Esophagus mucosa (tissue), 1 donor: ENCODE data around the gene RFPL4AL1. TPM values are rescaled to one million over a fixed set of nuclear protein-coding genes. Genes with fewer than 3 reads are reported as not detected.
A peak's percentile ranks its signal among the peaks of the same experiment; 100 is the strongest.
"Not testable (repeated sequence)": the region's sequence is repeated elsewhere in the genome, so short reads cannot be mapped to it uniquely, and the experiment has no call there.

Source experiments
- ATAC-seq: fragments of 200-7000 bp; cut with Tn5 transposase; one replicate; pipeline ENCODE4 v1.9.1; 2020
- total RNA-seq: library from RNA; stranded (reverse); gene quantifications from one replicate; pipeline ENCODE4 v1.2.4, GENCODE V29; 2023
- donor health status: DM: yes; HTN: yes; CAD: no.

The RFPL4AL1 gene
- not detected for total RNA-seq

GRCh38 chr19:55768818-55769217 lies at the start of gene RFPL4AL1:
TSS of gene RFPL4AL1 (plus strand) at chr19:55769118. CDS start at chr19:55771805, 2,687 bp downstream.
- not testable (repeated sequence) for ATAC-seq

GRCh38 chr19:55720214-55720746 lies 48.6 kb upstream of the RFPL4AL1 start:
- no peak for ATAC-seq

- no peak for ATAC-seq
Observed at GRCh38 chr19:55720801-55721200, 48.1 kb upstream of the RFPL4AL1 start.

- no peak for ATAC-seq
Observed at GRCh38 chr19:55723491-55723890, 45.4 kb upstream of the RFPL4AL1 start.

GRCh38 chr19:55730378-55730777 lies 38.5 kb upstream of the RFPL4AL1 start:
- ATAC-seq: not testable (repeated sequence)

GRCh38 chr19:55738302-55738701 lies 30.6 kb upstream of the RFPL4AL1 start, which contains the start of gene NLRP9:
TSS of gene NLRP9 (minus strand) at chr19:55738402. CDS start at chr19:55738374, 28 bp downstream.
- ATAC-seq: no peak

- ATAC-seq: no peak
Observed at GRCh38 chr19:55750715-55751114, 18.2 kb upstream of the RFPL4AL1 start.

GRCh38 chr19:55753401-55753800 lies 15.5 kb upstream of the RFPL4AL1 start:
- ATAC-seq: no peak

- ATAC-seq: not testable (repeated sequence)
Observed at GRCh38 chr19:55756808-55757207, 12.1 kb upstream of the RFPL4AL1 start.

- not testable (repeated sequence) for ATAC-seq
Observed at GRCh38 chr19:55758797-55759196, 10.1 kb upstream of the RFPL4AL1 start, which contains the start of gene RFPL4A. TSS of gene RFPL4A (plus strand) at chr19:55759097. CDS start at chr19:55761801, 2,704 bp downstream.

GRCh38 chr19:55766466-55766865 lies 2.5 kb upstream of the RFPL4AL1 start:
- peak; percentile 23 for ATAC-seq

GRCh38 chr19:55769632-55770031 lies 714 bp downstream of the RFPL4AL1 start:
- ATAC-seq: not testable (repeated sequence)

GRCh38 chr19:55777528-55777927 lies 8.6 kb downstream of the RFPL4AL1 start:
- ATAC-seq: no peak

- ATAC-seq: no peak
Observed at GRCh38 chr19:55778331-55778730, 9.4 kb downstream of the RFPL4AL1 start.

- no peak for ATAC-seq
Observed at GRCh38 chr19:55781112-55781511, 12.2 kb downstream of the RFPL4AL1 start.

GRCh38 chr19:55795021-55795420 lies 26.1 kb downstream of the RFPL4AL1 start:
- no peak for ATAC-seq

GRCh38 chr19:55801416-55801815 lies 32.5 kb downstream of the RFPL4AL1 start:
- ATAC-seq: no peak

GRCh38 chr19:55802281-55802680 lies 33.4 kb downstream of the RFPL4AL1 start:
- no peak for ATAC-seq

- ATAC-seq: peak; percentile 23
Observed at GRCh38 chr19:55809381-55810058, 40.6 kb downstream of the RFPL4AL1 start.

GRCh38 chr19:55811340-55811739 lies 42.4 kb downstream of the RFPL4AL1 start:
- no peak for ATAC-seq

- ATAC-seq: no peak
Observed at GRCh38 chr19:55812449-55812848, 43.5 kb downstream of the RFPL4AL1 start.

- ATAC-seq: no peak
Observed at GRCh38 chr19:55813906-55814305, 45.0 kb downstream of the RFPL4AL1 start.

GRCh38 chr19:55820037-55820436 lies 51.1 kb downstream of the RFPL4AL1 start:
- ATAC-seq: no peak
